Endodermal cell (in vitro differentiated cells): ENCODE results near the gene RNLS. TPM values are rescaled to one million over a fixed set of nuclear protein-coding genes. Genes with fewer than 3 reads are reported as not detected.

Experiments used
- DNase-seq: peaks from one replicate; pipeline ENCODE4 v3.0.0-alpha.2; 2017
- H3K27ac ChIP-seq: 2 replicates; pipeline ENCODE4 v1.5.1; 2013; ENCODE audit warnings: mild to moderate bottlenecking, low read depth, low read length, moderate library complexity
- H3K27me3 ChIP-seq: 2 replicates; pipeline ENCODE4 v1.6.1; 2013; ENCODE audit warnings: mild to moderate bottlenecking, low read length, moderate library complexity; ENCODE audit not compliant: insufficient read depth, control insufficient read depth, poor library complexity, severe bottlenecking
- H3K36me3 ChIP-seq: 2 replicates; pipeline ENCODE4 v1.7.0; 2013; ENCODE audit warnings: mild to moderate bottlenecking, low read length, moderate library complexity; ENCODE audit not compliant: control insufficient read depth, insufficient read depth
- H3K4me1 ChIP-seq: one replicate; pipeline ENCODE4 v1.7.0; 2013; ENCODE audit warnings: low read length; ENCODE audit not compliant: control insufficient read depth, insufficient read depth
- H3K4me3 ChIP-seq: 2 replicates; pipeline ENCODE4 v1.5.1; 2013; ENCODE audit warnings: mild to moderate bottlenecking, low read length, moderate library complexity
- H3K9ac ChIP-seq: 2 replicates; pipeline ENCODE4 v1.6.1; 2013; ENCODE audit warnings: mild to moderate bottlenecking, low read length, moderate library complexity; ENCODE audit not compliant: poor library complexity, severe bottlenecking; ENCODE audit errors: extremely low read depth
- H3K9me3 ChIP-seq: 2 replicates; pipeline ENCODE4 v1.6.1; 2013; ENCODE audit warnings: mild to moderate bottlenecking, low read length, moderate library complexity; ENCODE audit not compliant: control insufficient read depth
- H3K27ac Mint-ChIP-seq: 2 replicates; pipeline ENCODE4 v1.8.0; 2020; ENCODE audit warnings: mixed read lengths
- H3K27me3 Mint-ChIP-seq: 2 replicates; pipeline ENCODE4 v1.8.0; 2021; ENCODE audit warnings: mild to moderate bottlenecking, mixed read lengths; ENCODE audit not compliant: insufficient read depth
- H3K36me3 Mint-ChIP-seq: 2 replicates; pipeline ENCODE4 v1.8.0; 2020; ENCODE audit warnings: low read depth, mixed read lengths
- H3K4me1 Mint-ChIP-seq: 2 replicates; pipeline ENCODE4 v1.8.0; 2020; ENCODE audit warnings: mixed read lengths
- H3K4me3 Mint-ChIP-seq: 2 replicates; pipeline ENCODE4 v1.8.0; 2020; ENCODE audit warnings: mild to moderate bottlenecking, moderate library complexity, mixed read lengths
- H3K9me3 Mint-ChIP-seq: 2 replicates; pipeline ENCODE4 v1.8.0; 2020; ENCODE audit warnings: mild to moderate bottlenecking, mixed read lengths
- CTCF ChIP-seq: fragments of 200-600 bp; sonication (generic); conservative IDR thresholded peaks from 2 replicates; pipeline ENCODE4 v1.5.0; 2021; ENCODE audit warnings: antibody characterized with exemption, mild to moderate bottlenecking
- WGBS, 2 experiments: methylation state at CpG; one replicate each; pipeline versions ENCODE4 v1.1.5 to v1.1.7; 2013; ENCODE audit warnings: missing lambda C conversion rate in 2 of 2, mixed read lengths in 1 of 2; ENCODE audit not compliant: insufficient coverage in 1 of 2, insufficient read length in 1 of 2; 5-methylcytosine and 5-hydroxymethylcytosine counted together
- total RNA-seq, 2 donors: library from RNA; stranded (reverse); fragmentation: NEBNext Ultra II Directional in 1 of 2; extraction: Animal tissue kit (Norgen Biotek cat#: 25700) in 1 of 2; gene quantifications; 2 replicates in 1 of 2; 3 replicates in 1 of 2; pipeline ENCODE4 v1.2.1, GENCODE V29; 2021

Gene RNLS
- total RNA-seq, 2 donors from 2014 or later, result 10.1 to 12.3 TPM

GRCh38 chr10:88428976-88429375 lies 154.1 kb downstream of the RNLS start:
- 100% methylated on average over 1 of the region's 1 CpG; no CpG with 5 or more reads in 1 of the 2 experiments for WGBS, 2 experiments
- Mint-ChIP-seq H3K4me1 (peaks cover 16% of the 10 kb centered on the region), H3K4me3 (no peak overlapping the region), H3K36me3 (no peaks in the 10 kb centered on the region), H3K27ac (no peak overlapping the region), H3K9me3 (no peaks in the 10 kb centered on the region), H3K27me3 (peaks cover 22% of the 10 kb centered on the region)
- H3K9ac ChIP-seq, result no peak overlapping the region
- H3K9me3 ChIP-seq, result peaks cover 5% of the 10 kb centered on the region
- no peaks in the 10 kb centered on the region for H3K4me1 ChIP-seq
- H3K36me3 ChIP-seq, result no peaks in the 10 kb centered on the region
- no peak overlapping the region for H3K27ac ChIP-seq
- TF ChIP-seq CTCF, result no peak
- no peak for DNase-seq
- H3K27me3 ChIP-seq, result no peaks in the 10 kb centered on the region
- no peak overlapping the region for H3K4me3 ChIP-seq

GRCh38 chr10:88428442-88428841 lies 154.7 kb downstream of the RNLS start:
- H3K27ac ChIP-seq, result no peak overlapping the region
- H3K4me1 ChIP-seq, result no peaks in the 10 kb centered on the region
- H3K9ac ChIP-seq, result no peak overlapping the region
- Mint-ChIP-seq H3K36me3 (no peaks in the 10 kb centered on the region), H3K27me3 (peaks cover 23% of the 10 kb centered on the region), H3K4me3 (no peak overlapping the region), H3K27ac (no peak overlapping the region), H3K4me1 (peaks cover 16% of the 10 kb centered on the region), H3K9me3 (no peaks in the 10 kb centered on the region)
- no peaks in the 10 kb centered on the region for H3K27me3 ChIP-seq
- no peaks in the 10 kb centered on the region for H3K36me3 ChIP-seq
- no peak for DNase-seq
- H3K9me3 ChIP-seq, result peaks cover 5% of the 10 kb centered on the region
- H3K4me3 ChIP-seq, result no peak overlapping the region
- no peak for TF ChIP-seq CTCF
- WGBS, 2 experiments, result 76% methylated on average over 1 of the region's 1 CpG; no CpG with 5 or more reads in 1 of the 2 experiments

- H3K9ac ChIP-seq, result no peak overlapping the region
- Mint-ChIP-seq H3K36me3 (no peaks in the 10 kb centered on the region), H3K27ac (no peak overlapping the region), H3K27me3 (peaks cover 23% of the 10 kb centered on the region), H3K9me3 (no peaks in the 10 kb centered on the region), H3K4me1 (peaks cover 16% of the 10 kb centered on the region), H3K4me3 (no peak overlapping the region)
- no peaks in the 10 kb centered on the region for H3K27me3 ChIP-seq
- WGBS, 2 experiments, result 100% methylated on average over 1 of the region's 2 CpGs; no CpG with 5 or more reads in 1 of the 2 experiments
- H3K36me3 ChIP-seq, result no peaks in the 10 kb centered on the region
- no peak for DNase-seq
- no peaks in the 10 kb centered on the region for H3K9me3 ChIP-seq
- H3K27ac ChIP-seq, result no peak overlapping the region
- TF ChIP-seq CTCF, result no peak
- H3K4me1 ChIP-seq, result no peaks in the 10 kb centered on the region
- H3K4me3 ChIP-seq, result no peak overlapping the region
Measured at GRCh38 chr10:88427024-88427423, 156.1 kb downstream of the RNLS start.
